ENCODE results near the gene STK32A. TPM values are rescaled to one million over a fixed set of nuclear protein-coding genes. Genes with fewer than 3 reads are reported as not detected.

The STK32A gene
- not detected for total RNA-seq

- no peaks in the 10 kb centered on the region for H3K9me3 ChIP-seq (ENCODE audit: low read depth, low read length)
- H3K27me3 ChIP-seq (ENCODE audit: insufficient read depth, low read length), result peaks cover 35% of the 10 kb centered on the region
- H3K4me3 ChIP-seq (ENCODE audit: low read length), result no peak within 1 kb of the TSS
- H3K4me1 ChIP-seq (ENCODE audit: insufficient read depth, low read length), result no peaks in the 10 kb centered on the region
These were observed at the start of gene STK32A for GRCh38 chr5:147234825-147235635. Gene STK32A (plus strand): TSS chr5:147235026. CDS start chr5:147239635, 4,609 bp downstream.

- H3K4me1 ChIP-seq (ENCODE audit: insufficient read depth, low read length), result peaks cover 4% of the 10 kb centered on the region
- no peaks in the 10 kb centered on the region for H3K9me3 ChIP-seq (ENCODE audit: low read depth, low read length)
- peaks cover 4% of the 10 kb centered on the region for H3K27me3 ChIP-seq (ENCODE audit: insufficient read depth, low read length)
- no peak overlapping the region for H3K4me3 ChIP-seq (ENCODE audit: low read length)
These were observed 47.7 kb upstream of the STK32A start for GRCh38 chr5:147187099-147187540.

DNA sequence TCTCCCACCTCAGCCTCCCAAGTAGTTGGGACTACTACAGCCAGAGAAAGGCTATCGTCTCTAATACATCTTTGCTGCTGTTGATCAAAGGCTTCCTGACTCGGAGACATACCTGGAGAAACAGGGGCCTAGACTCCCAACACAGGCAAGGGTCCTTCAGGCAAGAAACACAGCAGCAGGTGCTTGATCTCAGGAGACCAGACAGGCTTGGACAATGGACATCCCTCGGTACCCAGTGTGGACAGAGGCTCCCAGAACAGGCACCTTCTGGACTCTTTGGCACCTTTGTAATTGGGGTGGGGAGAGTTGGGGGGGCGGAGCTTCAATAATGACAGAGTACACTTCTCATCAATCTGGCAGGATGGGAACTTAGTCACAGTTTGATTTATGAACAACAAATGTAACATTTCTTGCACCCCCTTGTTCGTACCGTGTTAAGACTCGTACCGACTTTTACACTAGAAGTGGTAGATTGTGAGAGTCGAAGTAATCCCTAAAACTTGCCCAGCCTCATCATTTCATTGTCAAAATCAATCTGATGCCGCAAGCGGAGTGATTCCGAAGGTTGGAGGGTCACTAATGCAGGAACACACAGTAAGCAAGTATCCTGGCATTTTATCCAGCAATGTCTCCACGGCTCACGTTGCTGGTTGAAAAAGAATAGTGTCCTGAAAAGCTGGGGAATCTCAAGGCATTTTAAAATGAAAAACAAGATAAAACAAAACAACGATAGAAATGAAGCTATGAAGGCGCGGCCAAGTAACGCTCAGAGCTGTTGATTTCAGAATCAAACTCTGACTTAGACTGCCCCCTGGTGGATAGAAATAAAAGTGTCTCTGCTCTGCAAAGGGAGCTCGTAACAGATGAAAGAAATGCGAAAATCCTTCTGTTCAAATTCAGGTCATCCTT is 46.4 kb upstream of the STK32A start:
- Histone ChIP-seq H3K9me3 (ENCODE audit: low read depth, low read length) (no peaks in the 10 kb centered on the region), H3K27me3 (ENCODE audit: insufficient read depth, low read length) (peaks cover 4% of the 10 kb centered on the region), H3K4me1 (ENCODE audit: insufficient read depth, low read length) (peaks cover 4% of the 10 kb centered on the region), H3K4me3 (ENCODE audit: low read length) (no peak overlapping the region)

DNA sequence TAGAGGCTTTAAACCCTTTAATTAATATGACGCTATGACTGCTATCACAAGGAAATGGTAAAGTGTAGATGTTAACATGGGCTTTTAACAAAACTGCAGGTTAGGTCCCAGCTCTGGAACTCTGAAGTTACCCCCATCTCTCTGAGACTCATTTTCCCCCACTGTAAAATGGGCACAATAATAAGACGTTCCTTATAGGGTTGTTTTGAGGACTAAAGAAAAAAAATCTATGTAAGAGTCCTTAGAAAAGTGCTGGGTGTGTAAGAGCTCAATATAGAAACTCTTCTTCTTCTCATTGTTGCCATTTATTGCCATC is 45.8 kb upstream of the STK32A start:
- no peak overlapping the region for H3K4me3 ChIP-seq (ENCODE audit: low read length)
- H3K4me1 ChIP-seq (ENCODE audit: insufficient read depth, low read length), result peaks cover 4% of the 10 kb centered on the region
- H3K27me3 ChIP-seq (ENCODE audit: insufficient read depth, low read length), result peaks cover 4% of the 10 kb centered on the region

DNA sequence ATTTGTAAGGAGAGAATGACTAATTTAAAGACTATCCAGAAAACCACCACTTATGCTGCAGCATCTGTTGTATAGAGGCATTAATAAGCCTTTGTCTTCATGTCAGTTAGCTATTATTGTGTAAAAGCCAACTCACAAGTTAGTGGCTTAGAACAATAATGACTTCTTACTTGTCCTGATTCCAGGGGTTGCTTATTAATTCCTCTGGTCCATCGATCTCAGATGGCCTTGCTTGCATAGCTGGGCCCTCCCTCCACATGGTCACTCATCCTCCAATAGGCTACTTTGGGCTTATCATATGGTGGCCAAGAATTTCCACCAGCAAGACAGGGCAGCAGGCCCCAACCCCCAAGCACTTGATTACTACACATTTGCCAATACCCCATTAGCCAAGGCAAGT is 44.5 kb upstream of the STK32A start:
- H3K9me3 ChIP-seq (ENCODE audit: low read depth, low read length), result no peaks in the 10 kb centered on the region
- peaks cover 4% of the 10 kb centered on the region for H3K4me1 ChIP-seq (ENCODE audit: insufficient read depth, low read length)
- H3K27me3 ChIP-seq (ENCODE audit: insufficient read depth, low read length), result peaks cover 4% of the 10 kb centered on the region
- H3K4me3 ChIP-seq (ENCODE audit: low read length), result no peak overlapping the region

More for the DNA sequence above, 45.8 kb upstream of the STK32A start:
- no peaks in the 10 kb centered on the region for H3K9me3 ChIP-seq (ENCODE audit: low read depth, low read length)

- Histone ChIP-seq H3K4me1 (ENCODE audit: insufficient read depth, low read length) (peaks cover 4% of the 10 kb centered on the region), H3K9me3 (ENCODE audit: low read depth, low read length) (no peaks in the 10 kb centered on the region), H3K27me3 (ENCODE audit: insufficient read depth, low read length) (peaks cover 4% of the 10 kb centered on the region), H3K4me3 (ENCODE audit: low read length) (no peak overlapping the region)
These were observed 41.7 kb upstream of the STK32A start for GRCh38 chr5:147193123-147193522.

- Histone ChIP-seq H3K9me3 (ENCODE audit: low read depth, low read length) (no peaks in the 10 kb centered on the region), H3K4me3 (ENCODE audit: low read length) (no peak overlapping the region), H3K27me3 (ENCODE audit: insufficient read depth, low read length) (no peaks in the 10 kb centered on the region), H3K4me1 (ENCODE audit: insufficient read depth, low read length) (peaks cover 5% of the 10 kb centered on the region)
These were observed 34.8 kb upstream of the STK32A start for GRCh38 chr5:147200004-147200403.

DNA sequence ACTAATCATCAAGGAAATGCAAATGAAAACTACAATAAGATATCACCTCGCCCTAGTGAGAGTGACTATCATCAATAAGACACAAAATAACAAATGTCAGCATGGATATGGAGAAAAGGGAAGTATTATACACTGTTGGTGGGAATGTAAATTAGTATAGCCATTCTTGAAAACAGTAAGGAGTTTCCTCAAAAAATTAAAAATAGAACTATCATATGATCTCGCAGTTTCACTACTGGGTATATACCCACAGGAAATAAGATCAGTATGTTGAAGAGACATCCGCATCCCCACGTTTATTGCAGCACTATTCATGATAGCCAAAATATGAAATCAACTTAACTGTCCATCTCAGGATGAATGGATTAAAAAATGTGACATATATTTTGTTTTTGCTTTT is 31.6 kb upstream of the STK32A start:
- H3K9me3 ChIP-seq (ENCODE audit: low read depth, low read length), result no peaks in the 10 kb centered on the region
- H3K4me1 ChIP-seq (ENCODE audit: insufficient read depth, low read length), result peaks cover 5% of the 10 kb centered on the region
- no peaks in the 10 kb centered on the region for H3K27me3 ChIP-seq (ENCODE audit: insufficient read depth, low read length)
- no peak overlapping the region for H3K4me3 ChIP-seq (ENCODE audit: low read length)

GRCh38 chr5:147204576-147204975 is 30.2 kb upstream of the STK32A start:
- Histone ChIP-seq H3K27me3 (ENCODE audit: insufficient read depth, low read length) (no peaks in the 10 kb centered on the region), H3K9me3 (ENCODE audit: low read depth, low read length) (no peaks in the 10 kb centered on the region), H3K4me1 (ENCODE audit: insufficient read depth, low read length) (peaks cover 5% of the 10 kb centered on the region), H3K4me3 (ENCODE audit: low read length) (no peak overlapping the region)

GRCh38 chr5:147208134-147208533 is 26.7 kb upstream of the STK32A start:
- no peak overlapping the region for H3K4me3 ChIP-seq (ENCODE audit: low read length)
- no peaks in the 10 kb centered on the region for H3K9me3 ChIP-seq (ENCODE audit: low read depth, low read length)
- peaks cover 5% of the 10 kb centered on the region for H3K4me1 ChIP-seq (ENCODE audit: insufficient read depth, low read length)
- no peaks in the 10 kb centered on the region for H3K27me3 ChIP-seq (ENCODE audit: insufficient read depth, low read length)

GRCh38 chr5:147216552-147217154 is 18.2 kb upstream of the STK32A start:
- H3K4me1 ChIP-seq (ENCODE audit: insufficient read depth, low read length), result no peaks in the 10 kb centered on the region
- no peak overlapping the region for H3K4me3 ChIP-seq (ENCODE audit: low read length)
- no peaks in the 10 kb centered on the region for H3K27me3 ChIP-seq (ENCODE audit: insufficient read depth, low read length)
- no peaks in the 10 kb centered on the region for H3K9me3 ChIP-seq (ENCODE audit: low read depth, low read length)

- Histone ChIP-seq H3K4me1 (ENCODE audit: insufficient read depth, low read length) (no peaks in the 10 kb centered on the region), H3K27me3 (ENCODE audit: insufficient read depth, low read length) (no peaks in the 10 kb centered on the region), H3K9me3 (ENCODE audit: low read depth, low read length) (no peaks in the 10 kb centered on the region), H3K4me3 (ENCODE audit: low read length) (no peak overlapping the region)
These were observed 11.5 kb upstream of the STK32A start for GRCh38 chr5:147223343-147223742.

DNA sequence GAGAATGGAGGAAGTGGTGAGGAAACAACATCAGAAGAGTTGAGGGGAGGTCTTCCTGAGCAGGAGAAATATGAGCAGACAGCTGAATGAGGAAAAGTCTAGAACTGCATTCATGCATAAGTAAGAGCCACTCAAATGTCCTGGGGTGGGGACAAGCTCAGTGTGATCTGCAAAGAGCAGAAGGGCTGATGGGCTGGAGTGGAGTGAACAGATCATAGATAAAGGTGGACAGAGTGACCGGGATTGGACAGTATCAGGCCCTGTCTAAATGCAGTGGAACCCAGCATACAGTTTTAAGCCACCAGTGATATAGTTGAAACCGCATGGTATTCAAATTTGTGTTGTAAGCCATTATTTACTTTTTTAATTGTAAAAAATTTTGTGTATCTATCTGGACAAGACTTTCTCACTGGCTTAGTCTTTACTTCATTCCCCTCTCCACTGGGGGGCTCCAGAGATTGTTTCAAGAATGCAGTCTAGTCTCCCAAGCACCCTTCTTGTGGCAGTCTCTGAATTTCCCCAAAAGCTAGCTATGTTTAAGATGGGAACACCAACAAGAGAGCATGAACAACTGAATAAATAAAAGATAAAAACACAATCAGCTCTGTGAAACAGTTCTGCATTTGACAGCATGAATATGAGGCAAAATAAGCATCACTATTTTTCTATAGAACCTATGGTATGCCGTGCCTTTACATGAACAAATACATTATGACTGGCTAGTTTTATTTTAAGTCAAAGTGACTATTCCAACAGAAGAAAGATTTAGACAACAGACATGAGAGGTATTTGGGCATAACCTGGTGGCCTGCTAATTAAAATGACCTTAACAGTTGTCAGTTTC is 10.7 kb upstream of the STK32A start:
- Histone ChIP-seq H3K9me3 (ENCODE audit: low read depth, low read length) (no peaks in the 10 kb centered on the region), H3K4me1 (ENCODE audit: insufficient read depth, low read length) (no peaks in the 10 kb centered on the region), H3K4me3 (ENCODE audit: low read length) (no peak overlapping the region)

GRCh38 chr5:147225938-147226337 is 8.9 kb upstream of the STK32A start:
- Histone ChIP-seq H3K4me1 (ENCODE audit: insufficient read depth, low read length) (no peaks in the 10 kb centered on the region), H3K9me3 (ENCODE audit: low read depth, low read length) (no peaks in the 10 kb centered on the region), H3K27me3 (ENCODE audit: insufficient read depth, low read length) (peaks cover 1% of the 10 kb centered on the region), H3K4me3 (ENCODE audit: low read length) (no peak overlapping the region)

More for the DNA sequence above, 10.7 kb upstream of the STK32A start:
- H3K27me3 ChIP-seq (ENCODE audit: insufficient read depth, low read length), result no peaks in the 10 kb centered on the region
